Ishikawa (cell line): ENCODE results near the gene UQCRC2.

ENCODE experiments used
- EP300 ChIP-seq: IDR thresholded peaks from 2 replicates; pipeline ENCODE4 v1.6.1; 2012; ENCODE audit warnings: borderline replicate concordance
- NFIC ChIP-seq: IDR thresholded peaks from 2 replicates; pipeline ENCODE4 v1.6.1; 2012
- RAD21 ChIP-seq: IDR thresholded peaks from 2 replicates; pipeline ENCODE4 v1.6.1; 2012; ENCODE audit warnings: low read depth
- REST ChIP-seq: IDR thresholded peaks from 2 replicates; pipeline ENCODE4 v1.6.1; 2012; ENCODE audit warnings: low read depth, mild to moderate bottlenecking
- TAF1 ChIP-seq: IDR thresholded peaks from 2 replicates; pipeline ENCODE4 v1.6.1; 2012; ENCODE audit warnings: low read depth, mild to moderate bottlenecking
- TCF12 ChIP-seq: IDR thresholded peaks from 2 replicates; pipeline ENCODE4 v1.6.1; 2012; ENCODE audit warnings: low read depth
- USF1 ChIP-seq: IDR thresholded peaks from 2 replicates; pipeline ENCODE4 v1.6.1; 2012

DNA sequence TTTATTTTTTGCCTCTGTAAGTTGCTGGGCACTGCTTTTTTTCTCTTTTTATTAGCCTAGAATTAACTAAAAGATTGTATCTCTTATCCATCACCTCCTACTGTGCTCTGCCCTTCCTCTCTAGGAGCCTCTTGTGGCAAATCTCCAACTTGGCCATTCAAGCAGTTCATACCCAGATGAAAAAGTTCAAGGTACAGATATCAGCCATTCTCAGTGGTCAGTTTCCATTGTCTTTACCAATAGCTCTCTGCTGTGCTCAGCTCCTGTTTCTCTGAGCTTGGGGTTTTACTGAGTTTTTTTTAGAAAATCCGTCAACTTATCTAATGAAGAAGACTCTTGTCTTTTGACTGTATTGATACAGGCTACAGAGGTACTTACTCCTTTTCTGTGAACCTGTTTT, 70.3 kb downstream of the UQCRC2 start:
- TF ChIP-seq TCF12 (no peak), RAD21 (no peak), TAF1 (no peak), USF1 (no peak), REST (no peak), EP300 (no peak), NFIC (no peak)
